Naive thymus-derived CD8-positive, alpha-beta T cell (primary cell): ENCODE data around the gene ADCY5. TPM values are rescaled to one million over a fixed set of nuclear protein-coding genes. Genes with fewer than 3 reads are reported as not detected.
A peak's percentile ranks its signal among the peaks of the same experiment; 100 is the strongest.

ENCODE experiments used
- ATAC-seq, 2 donors: fragments of 150-1000 bp; cut with Tn5 transposase in 1 of 2; sonication (Bioruptor Pico), chemical (Tn5 transposase) in 1 of 2; 1 replicate in 1 of 2; 2 replicates in 1 of 2; pipeline ENCODE4 v1.10.0; 2021; ENCODE audit warnings: mild to moderate bottlenecking in 2 of 2, moderate library complexity in 2 of 2
- POLR2A ChIA-PET: fragments of 350-600 bp; sonication (Branson Sonifier 250); formaldehyde crosslinking; loops from one replicate; lab custom pipeline; 2021; ENCODE audit warnings: antibody characterized with exemption; lab: Charles Lee
- DNase-seq, 10 donors: peaks; one replicate each; pipeline versions ENCODE4 v3.0.0 to v3.0.0-alpha.2; 2020 to 2022
- H3K27ac Mint-ChIP-seq, 10 donors: one replicate each; pipeline ENCODE4 v1.8.0; 2020 to 2022; ENCODE audit warnings: mild to moderate bottlenecking in 10 of 10, mixed read lengths in 10 of 10, moderate library complexity in 4 of 10, inconsistent platforms in 1 of 10
- H3K27me3 Mint-ChIP-seq, 5 donors: one replicate each; pipeline ENCODE4 v1.8.0; 2021 to 2022; ENCODE audit warnings: mixed read lengths in 5 of 5
- H3K36me3 Mint-ChIP-seq, 3 donors: one replicate each; pipeline ENCODE4 v1.8.0; 2020 to 2022; ENCODE audit warnings: mixed read lengths in 3 of 3, mild to moderate bottlenecking in 2 of 3, inconsistent platforms in 1 of 3
- H3K4me1 Mint-ChIP-seq, 4 donors: one replicate each; pipeline ENCODE4 v1.8.0; 2021 to 2022; ENCODE audit warnings: mixed read lengths in 4 of 4
- H3K4me3 Mint-ChIP-seq, 10 donors: one replicate each; pipeline ENCODE4 v1.8.0; 2020 to 2022; ENCODE audit warnings: mild to moderate bottlenecking in 10 of 10, mixed read lengths in 10 of 10, moderate library complexity in 6 of 10, inconsistent platforms in 1 of 10
- H3K9me3 Mint-ChIP-seq, 9 donors: one replicate each; pipeline ENCODE4 v1.8.0; 2020 to 2022; ENCODE audit warnings: mixed read lengths in 9 of 9, mild to moderate bottlenecking in 3 of 9, inconsistent platforms in 1 of 9, moderate library complexity in 1 of 9
- polyA plus RNA-seq, 3 donors: library from polyadenylated mRNA; unstranded; fragments of 300-500 nt; fragmentation: Illumina TruSeq; gene quantifications; one replicate each; pipeline ENCODE4 v1.2.3, GENCODE V29; 2021
- total RNA-seq, 8 experiments: library from RNA in 2 of 8; stranded (reverse) in 2 of 8; gene quantifications; one replicate each; pipeline ENCODE4 v1.2.3 and lab custom pipeline; 2021 to 2026

The ADCY5 gene
- total and polyA plus RNA-seq, 5 experiments from 2014 or later, result 0.03 to 0.07 TPM; not detected in 3

DNA sequence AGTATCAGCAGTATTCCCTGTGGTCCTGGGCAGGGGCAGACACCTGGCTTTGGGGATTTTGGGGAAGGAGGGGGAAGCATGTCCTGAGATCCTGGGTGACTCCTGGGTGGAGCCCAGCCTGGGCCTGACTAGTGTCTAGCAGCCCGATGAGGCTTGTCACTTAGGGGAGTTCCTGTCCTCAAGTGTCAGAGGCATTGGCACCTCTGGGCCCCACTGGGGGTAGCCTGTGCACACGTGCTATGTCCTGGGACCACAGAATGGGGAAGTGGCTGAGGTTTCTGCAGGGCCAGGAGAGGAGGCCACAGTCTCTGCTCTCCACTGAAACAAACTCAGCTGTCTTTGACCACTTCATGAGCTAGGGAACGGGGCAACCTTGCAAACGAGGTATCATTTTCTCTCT lies 31.5 kb upstream of the ADCY5 start:
- no peaks in the 10 kb centered on the region for H3K36me3 Mint-ChIP-seq
- H3K4me1 Mint-ChIP-seq, result peaks cover 0 to 4% (median 0%) of the 10 kb centered on the region in 4 donors
- ATAC-seq (no peak), DNase-seq (no peak)
- H3K27me3 Mint-ChIP-seq, result peaks cover 14 to 41% (median 25%) of the 10 kb centered on the region in 5 donors
- peak overlapping the region in 1 of 10 donors; percentile 63 for H3K27ac Mint-ChIP-seq
- POLR2A ChIA-PET, result no interaction called here
- H3K4me3 Mint-ChIP-seq, result no peak overlapping the region
- no peaks in the 10 kb centered on the region for H3K9me3 Mint-ChIP-seq

DNA sequence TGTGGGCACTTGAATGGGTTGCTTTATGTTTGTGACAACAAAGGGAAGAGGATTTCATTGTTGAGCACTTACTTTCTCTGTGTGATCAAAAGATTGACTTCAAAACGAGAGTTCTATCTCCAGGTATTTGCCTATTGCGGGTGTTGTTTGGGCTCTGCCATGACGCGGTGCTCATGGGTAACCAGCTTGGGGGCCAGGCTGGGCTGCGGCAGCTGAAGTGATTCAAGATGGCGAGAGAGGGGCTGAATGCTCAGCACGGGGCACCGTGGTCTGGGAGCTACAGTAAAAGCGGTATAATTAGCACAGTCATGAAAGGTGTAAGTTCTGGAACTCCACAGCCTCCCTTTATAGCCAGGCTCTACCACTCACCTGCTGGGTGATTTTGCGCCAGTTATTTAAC lies 31.0 kb upstream of the ADCY5 start:
- Mint-ChIP-seq H3K36me3 (no peaks in the 10 kb centered on the region), H3K4me1 (peaks cover 0 to 3% (median 0%) of the 10 kb centered on the region in 4 donors), H3K9me3 (no peaks in the 10 kb centered on the region), H3K27me3 (peaks cover 15 to 41% (median 28%) of the 10 kb centered on the region in 5 donors), H3K27ac (no peak overlapping the region), H3K4me3 (no peak overlapping the region)
- ATAC-seq (no peak), DNase-seq (no peak)
- POLR2A ChIA-PET, result no interaction called here

GRCh38 chr3:123478314-123478713 lies 29.4 kb upstream of the ADCY5 start:
- Mint-ChIP-seq H3K36me3 (no peaks in the 10 kb centered on the region), H3K27me3 (peaks cover 13 to 41% (median 28%) of the 10 kb centered on the region in 5 donors), H3K4me3 (no peak overlapping the region), H3K27ac (no peak overlapping the region), H3K9me3 (no peaks in the 10 kb centered on the region), H3K4me1 (peaks cover 0 to 3% (median 0%) of the 10 kb centered on the region in 4 donors)
- ATAC-seq, result no peak
- POLR2A ChIA-PET, result no interaction called here
- DNase-seq, result no peak

DNA sequence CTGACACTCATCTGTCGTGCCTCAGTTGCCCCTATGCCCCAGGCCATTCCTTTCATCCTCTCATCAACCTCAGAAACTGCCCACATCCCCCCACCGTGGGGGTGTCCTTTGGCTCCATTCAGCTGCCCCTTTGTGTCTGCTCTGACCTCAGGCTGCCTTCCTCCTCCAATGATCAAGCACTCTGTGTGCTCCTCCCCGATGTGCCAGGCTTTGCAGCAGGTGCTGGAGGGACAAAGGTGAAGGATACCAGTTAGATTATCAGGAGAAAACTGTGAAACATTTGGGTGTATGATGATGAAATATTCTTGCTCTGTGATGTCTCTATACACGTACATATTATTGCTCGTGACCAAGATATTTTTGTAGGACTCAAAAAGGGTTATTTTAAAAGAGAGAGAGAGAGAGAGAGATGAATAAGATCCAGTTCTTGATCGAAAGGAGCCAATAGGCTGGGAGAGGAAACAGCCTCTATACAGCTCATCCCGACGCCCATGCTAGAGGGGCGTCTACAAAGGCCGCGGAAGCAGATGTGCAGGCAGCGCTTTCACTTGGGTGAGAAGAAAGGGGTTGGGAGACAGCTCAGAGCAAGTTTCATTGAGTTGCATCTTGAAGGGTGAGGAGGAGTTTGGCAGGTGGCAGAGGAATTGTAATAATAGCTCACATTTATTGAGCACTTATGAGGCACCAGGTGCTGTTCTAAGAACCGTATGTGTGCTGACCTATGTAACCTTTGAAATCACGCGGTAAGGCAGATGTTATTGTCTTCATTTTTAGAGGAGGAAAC lies 28.3 kb upstream of the ADCY5 start:
- POLR2A ChIA-PET, result no interaction called here
- no peak for DNase-seq

DNA sequence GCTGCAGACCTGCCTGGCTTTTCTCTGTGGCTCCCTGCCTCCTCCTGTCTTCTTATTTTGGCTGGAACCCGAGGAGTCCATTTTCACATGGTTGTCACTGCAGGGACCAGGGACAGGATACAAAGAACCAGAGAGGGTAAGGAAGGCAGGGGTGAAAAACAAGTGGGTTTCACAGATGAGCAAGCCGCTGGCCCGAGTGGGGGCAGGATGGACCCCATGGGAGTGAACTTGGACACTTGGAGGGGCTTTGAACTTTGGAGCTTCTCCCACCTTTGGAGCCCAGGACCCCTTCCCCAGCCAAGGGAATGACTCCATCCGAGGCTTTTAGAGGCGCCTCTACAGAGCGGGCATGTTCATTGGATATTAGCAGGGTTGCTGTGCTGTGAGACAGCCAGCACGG lies 26.9 kb upstream of the ADCY5 start:
- peaks cover 13 to 37% (median 27%) of the 10 kb centered on the region in 5 donors for H3K27me3 Mint-ChIP-seq
- POLR2A ChIA-PET, result no interaction called here

More for the DNA sequence above, 28.3 kb upstream of the ADCY5 start:
- H3K4me1 Mint-ChIP-seq, result peaks cover 0 to 3% (median 0%) of the 10 kb centered on the region in 4 donors
- no peaks in the 10 kb centered on the region for H3K36me3 Mint-ChIP-seq
- H3K27me3 Mint-ChIP-seq, result peaks cover 13 to 41% (median 28%) of the 10 kb centered on the region in 5 donors
- no peaks in the 10 kb centered on the region for H3K9me3 Mint-ChIP-seq
- H3K27ac Mint-ChIP-seq, result peak overlapping the region in 1 of 10 donors; percentile 4
- no peak for ATAC-seq
- no peak overlapping the region for H3K4me3 Mint-ChIP-seq

GRCh38 chr3:123471106-123471505 lies 22.2 kb upstream of the ADCY5 start:
- Mint-ChIP-seq H3K4me1 (peaks cover 0 to 3% (median 0%) of the 10 kb centered on the region in 4 donors), H3K36me3 (no peaks in the 10 kb centered on the region), H3K27ac (no peak overlapping the region), H3K9me3 (no peaks in the 10 kb centered on the region), H3K27me3 (peaks cover 4 to 14% (median 11%) of the 10 kb centered on the region in 5 donors), H3K4me3 (no peak overlapping the region)
- ATAC-seq, result no peak
- POLR2A ChIA-PET, result no interaction called here
- DNase-seq, result no peak

More for the DNA sequence above, 26.9 kb upstream of the ADCY5 start:
- Mint-ChIP-seq H3K9me3 (no peaks in the 10 kb centered on the region), H3K4me3 (no peak overlapping the region), H3K36me3 (no peaks in the 10 kb centered on the region), H3K4me1 (peaks cover 0 to 3% (median 0%) of the 10 kb centered on the region in 4 donors), H3K27ac (no peak overlapping the region)
- ATAC-seq (no peak), DNase-seq (no peak)

- H3K4me3 Mint-ChIP-seq, result no peak overlapping the region
- peaks cover 1 to 13% (median 7%) of the 10 kb centered on the region in 5 donors for H3K27me3 Mint-ChIP-seq
- no peak overlapping the region for H3K27ac Mint-ChIP-seq
- no peaks in the 10 kb centered on the region for H3K36me3 Mint-ChIP-seq
- no peaks in the 10 kb centered on the region for H3K9me3 Mint-ChIP-seq
- ATAC-seq (no peak), DNase-seq (no peak)
- no peaks in the 10 kb centered on the region for H3K4me1 Mint-ChIP-seq
- POLR2A ChIA-PET, result no interaction called here
Observed at GRCh38 chr3:123469323-123469995, 20.6 kb upstream of the ADCY5 start.

GRCh38 chr3:123467046-123467445 lies 18.2 kb upstream of the ADCY5 start:
- no peaks in the 10 kb centered on the region for H3K36me3 Mint-ChIP-seq
- H3K4me3 Mint-ChIP-seq, result no peak overlapping the region
- ATAC-seq, result no peak
- peaks cover 1 to 13% (median 7%) of the 10 kb centered on the region in 5 donors for H3K27me3 Mint-ChIP-seq
- POLR2A ChIA-PET, result no interaction called here
- no peaks in the 10 kb centered on the region for H3K4me1 Mint-ChIP-seq
- no peak overlapping the region for H3K27ac Mint-ChIP-seq
- no peaks in the 10 kb centered on the region for H3K9me3 Mint-ChIP-seq
- no peak for DNase-seq

DNA sequence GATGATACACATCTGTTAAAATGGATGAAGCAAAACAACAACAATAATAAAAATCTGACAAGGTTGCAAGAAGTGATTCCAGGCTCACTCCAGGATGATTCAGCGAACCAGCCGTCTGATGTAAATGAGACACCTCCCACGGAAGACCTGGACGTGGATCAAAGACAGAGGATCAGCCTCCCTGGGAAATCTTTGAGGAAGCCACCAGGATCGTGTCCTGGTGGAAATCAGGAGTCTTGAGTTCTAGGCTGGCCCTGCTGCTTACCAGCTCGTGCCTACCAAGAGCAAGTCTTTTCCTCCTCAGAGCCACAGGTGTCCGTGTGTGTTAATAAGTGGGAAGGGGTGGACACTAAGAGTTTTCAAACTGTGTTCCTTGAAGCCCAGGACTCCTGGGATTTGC lies 15.3 kb upstream of the ADCY5 start:
- Mint-ChIP-seq H3K27me3 (peaks cover 2 to 22% (median 11%) of the 10 kb centered on the region in 5 donors), H3K9me3 (no peaks in the 10 kb centered on the region), H3K4me3 (no peak overlapping the region), H3K27ac (no peak overlapping the region), H3K36me3 (no peaks in the 10 kb centered on the region), H3K4me1 (no peaks in the 10 kb centered on the region)
- POLR2A ChIA-PET, result no interaction called here
- ATAC-seq, result no peak
- no peak for DNase-seq

GRCh38 chr3:123459862-123460261 lies 11.0 kb upstream of the ADCY5 start:
- H3K4me1 Mint-ChIP-seq, result peaks cover 0 to 2% (median 0%) of the 10 kb centered on the region in 4 donors
- H3K27me3 Mint-ChIP-seq, result peaks cover 13 to 43% (median 26%) of the 10 kb centered on the region in 5 donors
- no peaks in the 10 kb centered on the region for H3K9me3 Mint-ChIP-seq
- no peaks in the 10 kb centered on the region for H3K36me3 Mint-ChIP-seq
- POLR2A ChIA-PET, result no interaction called here
- H3K4me3 Mint-ChIP-seq, result no peak overlapping the region
- DNase-seq (no peak), ATAC-seq (no peak)
- H3K27ac Mint-ChIP-seq, result no peak overlapping the region

GRCh38 chr3:123458255-123458654 lies 9.4 kb upstream of the ADCY5 start:
- ATAC-seq, result no peak
- POLR2A ChIA-PET, result no interaction called here
- Mint-ChIP-seq H3K9me3 (no peaks in the 10 kb centered on the region), H3K4me3 (no peak overlapping the region), H3K27me3 (peaks cover 20 to 58% (median 36%) of the 10 kb centered on the region in 5 donors), H3K4me1 (peaks cover 0 to 2% (median 0%) of the 10 kb centered on the region in 4 donors), H3K36me3 (no peaks in the 10 kb centered on the region), H3K27ac (no peak overlapping the region)
- no peak for DNase-seq

GRCh38 chr3:123457841-123458240 lies 9.0 kb upstream of the ADCY5 start:
- H3K27ac Mint-ChIP-seq, result no peak overlapping the region
- peaks cover 20 to 59% (median 36%) of the 10 kb centered on the region in 5 donors for H3K27me3 Mint-ChIP-seq
- no peak for DNase-seq
- H3K36me3 Mint-ChIP-seq, result no peaks in the 10 kb centered on the region
- POLR2A ChIA-PET, result no interaction called here
- no peak for ATAC-seq
- H3K4me1 Mint-ChIP-seq, result peaks cover 0 to 2% (median 0%) of the 10 kb centered on the region in 4 donors
- no peaks in the 10 kb centered on the region for H3K9me3 Mint-ChIP-seq
- H3K4me3 Mint-ChIP-seq, result no peak overlapping the region

GRCh38 chr3:123453675-123454074 lies 4.8 kb upstream of the ADCY5 start:
- Mint-ChIP-seq H3K27me3 (peaks cover 27 to 63% (median 40%) of the 10 kb centered on the region in 5 donors), H3K9me3 (no peaks in the 10 kb centered on the region), H3K4me1 (peaks cover 0 to 4% (median 3%) of the 10 kb centered on the region in 4 donors), H3K4me3 (no peak overlapping the region), H3K36me3 (no peaks in the 10 kb centered on the region), H3K27ac (no peak overlapping the region)
- DNase-seq (no peak), ATAC-seq (no peak)
- POLR2A ChIA-PET, result no interaction called here
